OCI-LY1 (cell line): Measurements from ENCODE around the gene CYP26A1.

ENCODE experiments used
- CTCF ChIP-seq: fragments of 200-600 bp; sonication (generic), shearing (Covaris generic); IDR thresholded peaks from 2 replicates; pipeline ENCODE4 v1.5.1; 2017; ENCODE audit warnings: mild to moderate bottlenecking, antibody characterized with exemption, low read length, moderate library complexity, mixed read lengths
- EZH2 ChIP-seq: fragments of 200-600 bp; sonication (generic), shearing (Covaris generic); IDR thresholded peaks from 2 replicates; pipeline ENCODE4 v1.8.0; 2017; ENCODE audit warnings: borderline replicate concordance, mixed run types, mild to moderate bottlenecking, antibody characterized with exemption, low read length, moderate library complexity, mixed read lengths

GRCh38 chr10:93074147-93074596, 479 bp downstream of the CYP26A1 start:
- no peak for TF ChIP-seq EZH2
- TF ChIP-seq CTCF = peak; percentile 7; the same call in 1 of the 2 replicates
